ENCODE measurements around the gene CAMK2B. TPM values are rescaled to one million over a fixed set of nuclear protein-coding genes. Genes with fewer than 3 reads are reported as not detected.
A peak's percentile ranks its signal among the peaks of the same experiment; 100 is the strongest.

The CAMK2B gene
- total and polyA plus RNA-seq, 12 donors, result 30.8 to 152 (median 113) TPM

DNA sequence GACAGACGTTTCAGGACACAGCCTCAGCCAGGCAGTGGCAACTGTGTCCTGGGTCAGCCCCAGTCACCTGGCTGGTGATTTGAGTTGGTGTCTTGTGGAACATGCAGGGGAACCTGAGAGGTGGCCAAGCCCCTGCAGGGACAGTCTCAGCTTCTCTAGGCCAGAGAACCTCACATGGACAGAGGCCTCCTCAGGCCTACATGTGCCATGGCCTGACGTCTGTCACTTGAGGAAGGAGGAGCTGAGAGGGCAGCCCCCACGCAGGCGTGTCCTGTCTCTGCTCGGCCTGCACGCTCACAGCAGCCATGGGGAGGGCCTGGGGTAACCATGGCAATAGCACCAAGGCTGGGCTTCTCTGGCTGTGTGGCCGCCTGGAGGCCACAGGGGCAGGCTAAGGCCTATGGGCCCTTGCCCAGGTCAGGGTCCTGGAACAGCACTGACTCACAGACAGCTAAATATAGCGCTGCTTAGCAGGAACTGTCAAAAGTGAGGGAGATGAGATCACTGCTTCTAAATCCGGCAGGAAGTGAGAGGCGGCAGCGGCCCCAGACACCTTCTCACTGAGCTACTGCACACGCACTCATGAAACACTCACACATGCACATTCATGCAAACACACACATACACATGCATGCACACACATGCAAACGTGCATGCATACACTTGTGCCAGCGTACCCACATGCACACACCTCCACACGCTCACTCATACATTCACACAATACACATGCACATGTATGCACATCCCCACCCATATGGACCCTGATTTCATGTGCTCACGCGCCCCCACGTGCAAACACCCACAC lies 67.6 kb downstream of the CAMK2B start:
- 11 to 13% methylated on average over 18 of the region's 18 CpGs for WGBS, 2 donors
- no peaks in the 10 kb centered on the region for H3K36me3 ChIP-seq
- no peaks in the 10 kb centered on the region for H3K27me3 ChIP-seq
- peak overlapping the region; percentile 71 to 98 (median 90) for H3K27ac ChIP-seq
- intact Hi-C loops (cut with DNase I), result loop anchor here in 3 of 10 donors (5.0 kb wide), 2 partner anchors 34 to 64 kb away; no protein-coding TSS in a partner anchor
- peaks cover 36 to 79% (median 68%) of the 10 kb centered on the region in 9 donors for H3K4me1 ChIP-seq
- DNase-seq (peak; percentile 75 to 83), ATAC-seq (peak; percentile 87 to 93 (median 91))
- no peaks in the 10 kb centered on the region for H3K9me3 ChIP-seq
- no peak overlapping the region for H3K4me3 ChIP-seq
- peak in 6 of 9 donors; percentile 6 to 47 (median 25) for TF ChIP-seq CTCF (IDR thresholded peaks at IDR 0.05)

GRCh38 chr7:44257213-44257612 lies 68.2 kb downstream of the CAMK2B start:
- Histone ChIP-seq H3K27ac (peak overlapping the region; percentile 71 to 98 (median 90)), H3K4me1 (peaks cover 36 to 73% (median 62%) of the 10 kb centered on the region in 9 donors), H3K9me3 (no peaks in the 10 kb centered on the region), H3K27me3 (no peaks in the 10 kb centered on the region), H3K36me3 (no peaks in the 10 kb centered on the region), H3K4me3 (no peak overlapping the region)
- DNase-seq (no peak), ATAC-seq (no peak)
- peak in 1 of 9 donors; percentile 7 for TF ChIP-seq CTCF (IDR thresholded peaks at IDR 0.05)
- intact Hi-C loops (cut with DNase I), result loop anchor here in 3 of 10 donors (5.0 kb wide), 2 partner anchors 35 to 65 kb away; no protein-coding TSS in a partner anchor
- WGBS, 2 donors, result 87 to 92% methylated on average over 6 of the region's 6 CpGs

DNA sequence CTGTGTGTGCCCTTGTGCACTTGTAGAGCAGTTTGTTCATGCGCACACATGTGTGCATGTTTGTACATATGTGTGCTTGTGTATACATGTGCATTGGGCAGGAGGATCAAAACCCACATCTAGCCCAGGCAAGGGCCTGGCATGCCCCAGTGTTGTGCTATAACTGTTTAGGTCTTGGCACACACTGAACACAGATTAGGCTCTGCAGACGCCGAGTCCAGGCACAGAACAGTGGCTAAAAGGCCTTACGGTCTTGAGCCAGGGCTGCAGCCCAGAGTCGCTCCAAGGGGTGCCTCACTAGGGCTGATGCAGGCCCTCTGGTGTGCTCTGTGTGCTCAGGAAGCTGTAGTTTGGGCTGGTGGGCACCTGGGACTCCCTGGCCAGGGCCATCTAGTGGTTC lies 68.9 kb downstream of the CAMK2B start:
- H3K36me3 ChIP-seq, result no peaks in the 10 kb centered on the region
- peak in 5 of 8 donors; percentile 13 to 44 (median 32) for ATAC-seq
- no peak for DNase-seq
- no peak overlapping the region for H3K4me3 ChIP-seq
- no peaks in the 10 kb centered on the region for H3K27me3 ChIP-seq
- WGBS, 2 donors, result 62 to 70% methylated on average over 5 of the region's 5 CpGs
- intact Hi-C loops (cut with DNase I), result loop anchor here in 3 of 10 donors (5.0 kb wide), 2 partner anchors 36 to 66 kb away; no protein-coding TSS in a partner anchor
- peaks cover 36 to 66% (median 56%) of the 10 kb centered on the region in 9 donors for H3K4me1 ChIP-seq
- no peaks in the 10 kb centered on the region for H3K9me3 ChIP-seq
- peak overlapping the region; percentile 71 to 98 (median 90) for H3K27ac ChIP-seq
- TF ChIP-seq CTCF (IDR thresholded peaks at IDR 0.05), result no peak

DNA sequence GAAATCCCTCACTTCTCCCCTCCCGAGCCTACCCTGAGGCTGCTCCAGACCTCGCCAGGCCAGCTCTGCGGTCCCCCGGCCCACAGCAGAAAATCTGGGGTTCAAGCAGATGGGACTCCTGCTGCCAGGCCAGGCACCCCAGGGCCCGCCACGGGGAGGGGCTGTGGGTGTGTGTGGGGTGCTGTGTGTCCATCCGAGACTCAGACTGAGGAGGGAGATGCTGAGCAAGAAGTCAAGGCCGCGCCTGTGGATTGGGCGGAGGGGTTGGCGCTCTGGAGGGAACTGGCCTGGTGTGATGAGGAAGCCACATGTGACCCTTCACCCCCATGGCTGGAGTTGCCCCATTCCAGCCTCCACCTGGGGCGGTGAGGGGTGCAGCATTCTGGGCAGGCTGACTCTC lies 73.5 kb downstream of the CAMK2B start:
- ATAC-seq, result no peak
- Histone ChIP-seq H3K4me3 (no peak overlapping the region), H3K27ac (no peak overlapping the region), H3K27me3 (no peaks in the 10 kb centered on the region), H3K36me3 (no peaks in the 10 kb centered on the region), H3K9me3 (no peaks in the 10 kb centered on the region), H3K4me1 (peaks cover 1 to 20% (median 15%) of the 10 kb centered on the region in 9 donors)
- no peak for DNase-seq
- no peak for TF ChIP-seq CTCF (IDR thresholded peaks at IDR 0.05)
- WGBS, 2 donors, result 93% methylated on average over 11 to 12 of the region's 12 CpGs
- intact Hi-C loops (cut with DNase I), result no loop called here

Measured in heart right ventricle (tissue), 16 donors.